ENCODE data around the gene CNPPD1. TPM values are rescaled to one million over a fixed set of nuclear protein-coding genes. Genes with fewer than 3 reads are reported as not detected.

The CNPPD1 gene
- total RNA-seq, 1 experiment from 2014 or later, result 40.6 TPM

GRCh38 chr2:219198974-219199373, 22.2 kb upstream of the CNPPD1 start:
- H3K27me3 Mint-ChIP-seq (ENCODE audit: unreplicated experiment), result peaks cover 25% of the 10 kb centered on the region
- no TSS peak for BruUV-seq (replicated peaks)
- H3K4me1 Mint-ChIP-seq (ENCODE audit: low read depth, unreplicated experiment), result no peaks in the 10 kb centered on the region
- no peaks in the 10 kb centered on the region for H3K36me3 Mint-ChIP-seq (ENCODE audit: insufficient read depth, unreplicated experiment)
- no peak for TF ChIP-seq CTCF (IDR thresholded peaks at IDR 0.05; ENCODE audit: unreplicated experiment)
- no peak overlapping the region for H3K4me3 Mint-ChIP-seq (ENCODE audit: low read depth, unreplicated experiment)
- CTCF ChIA-PET, result no interaction called here
- no peak overlapping the region for H3K27ac Mint-ChIP-seq (ENCODE audit: unreplicated experiment)
- DNase-seq, result no peak
- no peaks in the 10 kb centered on the region for H3K9me3 Mint-ChIP-seq (ENCODE audit: low read depth, unreplicated experiment)
- intact Hi-C loops (cut with micrococcal nuclease; ENCODE audit: unreplicated experiment), result no loop called here

- intact Hi-C loops (cut with micrococcal nuclease; ENCODE audit: unreplicated experiment), result no loop called here
- no peak for TF ChIP-seq CTCF (IDR thresholded peaks at IDR 0.05; ENCODE audit: unreplicated experiment)
- DNase-seq, result no peak
- Mint-ChIP-seq H3K4me3 (ENCODE audit: low read depth, unreplicated experiment) (no peak overlapping the region), H3K27ac (ENCODE audit: unreplicated experiment) (no peak overlapping the region), H3K9me3 (ENCODE audit: low read depth, unreplicated experiment) (no peaks in the 10 kb centered on the region), H3K27me3 (ENCODE audit: unreplicated experiment) (peaks cover 25% of the 10 kb centered on the region), H3K36me3 (ENCODE audit: insufficient read depth, unreplicated experiment) (no peaks in the 10 kb centered on the region), H3K4me1 (ENCODE audit: low read depth, unreplicated experiment) (no peaks in the 10 kb centered on the region)
- no TSS peak for BruUV-seq (replicated peaks)
- CTCF ChIA-PET, result no interaction called here
Observed at GRCh38 chr2:219197388-219197787, 20.7 kb upstream of the CNPPD1 start.

GRCh38 chr2:219186754-219187456, 10.2 kb upstream of the CNPPD1 start:
- Mint-ChIP-seq H3K4me3 (ENCODE audit: low read depth, unreplicated experiment) (no peak overlapping the region), H3K9me3 (ENCODE audit: low read depth, unreplicated experiment) (no peaks in the 10 kb centered on the region), H3K27ac (ENCODE audit: unreplicated experiment) (no peak overlapping the region), H3K27me3 (ENCODE audit: unreplicated experiment) (no peaks in the 10 kb centered on the region), H3K4me1 (ENCODE audit: low read depth, unreplicated experiment) (no peaks in the 10 kb centered on the region), H3K36me3 (ENCODE audit: insufficient read depth, unreplicated experiment) (peaks cover 8% of the 10 kb centered on the region)
- BruUV-seq (replicated peaks), result no TSS peak
- intact Hi-C loops (cut with micrococcal nuclease; ENCODE audit: unreplicated experiment), result no loop called here
- DNase-seq, result no peak
- CTCF ChIA-PET, result no interaction called here
- no peak for TF ChIP-seq CTCF (IDR thresholded peaks at IDR 0.05; ENCODE audit: unreplicated experiment)

GRCh38 chr2:219184121-219184520, 7.4 kb upstream of the CNPPD1 start:
- Mint-ChIP-seq H3K36me3 (ENCODE audit: insufficient read depth, unreplicated experiment) (peaks cover 10% of the 10 kb centered on the region), H3K4me3 (ENCODE audit: low read depth, unreplicated experiment) (no peak overlapping the region), H3K27me3 (ENCODE audit: unreplicated experiment) (no peaks in the 10 kb centered on the region), H3K4me1 (ENCODE audit: low read depth, unreplicated experiment) (peaks cover 4% of the 10 kb centered on the region), H3K9me3 (ENCODE audit: low read depth, unreplicated experiment) (no peaks in the 10 kb centered on the region), H3K27ac (ENCODE audit: unreplicated experiment) (no peak overlapping the region)
- intact Hi-C loops (cut with micrococcal nuclease; ENCODE audit: unreplicated experiment), result no loop called here
- no TSS peak for BruUV-seq (replicated peaks)
- TF ChIP-seq CTCF (IDR thresholded peaks at IDR 0.05; ENCODE audit: unreplicated experiment), result no peak
- no peak for DNase-seq
- CTCF ChIA-PET, result interaction anchor here (1.6 kb wide), 1 partner anchor 13 kb away, joined by 3 read pairs; no protein-coding TSS in a partner anchor
